HG03354 (cell line): Measurements from ENCODE around the gene SRPX2.

Source experiments
- ATAC-seq: cut with Tn5 transposase; IDR thresholded peaks from one replicate; pipeline ENCODE4 v1.9.1; 2021; ENCODE audit warnings: mild to moderate bottlenecking; ENCODE audit not compliant: unreplicated experiment, poor library complexity, severe bottlenecking

SRPX2 gene

GRCh38 chrX:100648458-100649417 is 4.7 kb downstream of the SRPX2 start:
- no peak for ATAC-seq

GRCh38 chrX:100649550-100650356 is 5.8 kb downstream of the SRPX2 start:
- no peak for ATAC-seq

DNA sequence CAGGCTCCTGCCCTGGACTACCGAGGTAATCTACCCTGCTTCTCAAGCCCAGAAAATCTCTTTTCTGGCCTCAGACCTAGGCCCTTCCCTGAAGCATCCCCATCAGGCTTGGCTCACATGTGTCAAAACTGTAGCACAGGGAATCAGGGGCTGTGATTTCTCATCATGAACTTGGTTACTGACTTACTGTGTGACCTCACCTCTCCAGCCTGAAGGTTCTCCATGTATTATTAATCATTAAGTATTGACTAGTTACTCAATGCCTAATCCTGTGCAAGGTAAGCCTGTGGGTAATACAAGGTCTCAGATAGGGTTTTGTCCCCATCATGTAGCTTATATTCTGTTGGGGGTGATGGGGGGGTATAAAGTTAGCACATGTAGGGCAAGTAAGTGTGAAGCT is 6.8 kb downstream of the SRPX2 start:
- peak; percentile 49 for ATAC-seq

GRCh38 chrX:100652266-100652665 is 8.3 kb downstream of the SRPX2 start:
- no peak for ATAC-seq

DNA sequence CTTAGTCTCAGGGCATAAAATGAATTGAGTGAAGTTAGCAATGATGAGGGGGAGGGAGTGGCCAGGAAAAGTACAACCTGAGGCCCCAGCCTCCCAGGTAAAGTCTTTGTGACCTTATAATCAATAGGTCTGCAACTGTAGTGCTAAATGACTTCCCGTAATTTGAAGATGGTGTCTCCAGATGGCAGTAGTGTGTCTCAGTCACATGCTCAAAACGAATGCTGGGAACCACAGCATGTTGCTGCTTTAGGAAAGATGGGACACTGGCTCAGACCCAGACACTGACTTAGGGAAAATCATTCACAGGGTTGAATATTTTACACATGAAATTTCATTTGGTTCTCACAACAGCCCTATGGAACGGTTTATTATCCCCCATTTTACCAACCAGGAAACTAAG is 10.3 kb downstream of the SRPX2 start:
- no peak for ATAC-seq

GRCh38 chrX:100658941-100659381 is 15.0 kb downstream of the SRPX2 start:
- ATAC-seq = no peak

DNA sequence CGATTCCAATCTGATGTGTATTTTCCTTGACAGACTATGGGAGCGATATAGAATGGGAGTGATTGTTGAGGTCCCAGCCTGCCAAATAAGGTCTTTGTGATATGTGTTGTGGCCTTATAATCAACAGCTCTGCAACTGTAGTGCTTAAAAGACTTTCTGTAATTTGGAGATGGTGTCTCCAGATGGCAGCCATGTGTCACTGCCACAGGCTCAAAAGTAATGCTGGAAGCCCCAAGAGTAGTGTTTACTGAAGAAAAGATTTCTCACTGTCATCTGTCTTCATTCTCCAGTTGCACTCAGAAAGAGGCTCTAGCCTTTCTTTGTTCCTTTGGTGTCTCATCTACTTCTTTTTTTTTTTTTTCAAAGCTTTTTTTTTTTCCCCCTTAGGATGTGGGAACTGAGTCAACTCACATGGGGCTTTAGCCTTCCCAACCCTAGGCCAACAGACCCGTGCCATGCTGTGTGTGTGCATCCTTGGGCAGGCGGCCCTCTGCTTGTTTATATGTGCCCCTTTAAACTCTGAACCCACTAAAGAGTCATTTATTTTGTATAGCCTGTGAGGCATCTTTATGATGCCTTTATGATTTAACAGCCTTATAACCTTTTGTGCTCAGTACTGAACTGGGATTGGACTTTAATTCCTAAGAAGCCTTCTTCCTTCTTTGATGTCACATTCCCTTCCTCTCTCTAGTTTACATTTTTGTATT is 15.6 kb downstream of the SRPX2 start:
- no peak for ATAC-seq

DNA sequence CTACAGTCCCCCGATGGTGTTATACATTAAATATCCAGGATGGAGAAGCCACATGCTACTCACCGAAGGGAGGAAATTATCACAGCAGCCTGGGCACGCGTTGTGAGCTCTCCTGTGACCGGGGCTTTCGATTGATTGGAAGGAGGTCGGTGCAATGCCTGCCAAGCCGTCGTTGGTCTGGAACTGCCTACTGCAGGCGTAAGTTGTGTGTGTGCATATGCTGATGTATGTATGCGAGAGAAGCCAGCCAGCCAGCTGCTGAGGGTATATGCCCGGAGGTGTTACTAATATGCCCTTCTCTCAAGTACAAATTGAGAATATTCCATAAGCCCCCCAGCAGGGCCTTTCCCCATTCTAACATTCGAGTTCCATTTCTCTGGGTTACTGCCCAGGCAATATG is 18.2 kb downstream of the SRPX2 start:
- no peak for ATAC-seq

GRCh38 chrX:100662796-100663195 is 18.8 kb downstream of the SRPX2 start:
- ATAC-seq = no peak

- no peak for ATAC-seq
Observed at GRCh38 chrX:100663642-100664041, 19.6 kb downstream of the SRPX2 start.

- ATAC-seq = no peak
Observed at GRCh38 chrX:100672966-100673365, 29.0 kb downstream of the SRPX2 start.

DNA sequence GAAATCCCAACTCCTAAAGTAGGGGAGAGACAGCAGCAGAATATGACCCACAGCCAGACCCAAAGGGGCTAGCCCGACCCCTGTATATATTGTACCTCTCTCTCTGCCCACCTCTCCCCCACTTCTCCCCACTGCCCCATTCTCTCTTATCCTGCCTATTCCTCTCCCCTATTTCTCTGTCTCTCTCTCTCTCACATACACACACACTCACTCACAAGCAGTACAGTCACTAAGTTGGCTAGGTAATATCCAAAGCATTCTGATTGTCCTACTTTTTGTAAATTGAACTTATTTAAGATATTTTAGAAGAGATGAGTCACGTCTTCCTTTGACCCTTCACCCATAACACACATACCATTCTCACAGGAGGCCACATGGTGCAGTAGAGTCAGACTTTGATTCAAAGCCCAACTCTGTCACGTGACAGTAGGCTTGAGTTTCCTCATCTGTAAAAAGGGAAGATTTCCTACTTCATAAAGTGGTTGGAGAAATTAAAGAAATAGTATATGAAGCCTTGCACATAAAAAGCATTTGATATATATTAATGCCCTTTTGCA is 29.5 kb downstream of the SRPX2 start:
- ATAC-seq = no peak

DNA sequence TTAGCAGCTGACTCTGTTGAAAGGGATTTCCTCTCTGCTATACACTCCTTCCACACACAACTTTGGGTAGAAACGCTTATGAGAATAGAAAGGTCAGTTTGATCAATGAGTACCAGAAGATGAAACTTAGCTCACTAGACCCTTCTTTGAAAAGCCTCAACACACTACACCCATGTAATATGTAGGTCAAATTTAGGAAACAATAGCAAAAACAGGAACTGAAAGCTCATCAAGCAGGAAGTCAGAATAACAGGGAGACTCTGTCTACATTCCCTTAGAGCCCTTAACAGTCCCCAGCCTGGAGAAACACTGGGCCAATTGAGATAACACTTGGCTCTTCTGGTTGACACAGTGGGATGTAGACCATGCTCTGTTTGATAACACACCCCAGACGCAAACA is 30.7 kb downstream of the SRPX2 start:
- peak; percentile 78 for ATAC-seq

DNA sequence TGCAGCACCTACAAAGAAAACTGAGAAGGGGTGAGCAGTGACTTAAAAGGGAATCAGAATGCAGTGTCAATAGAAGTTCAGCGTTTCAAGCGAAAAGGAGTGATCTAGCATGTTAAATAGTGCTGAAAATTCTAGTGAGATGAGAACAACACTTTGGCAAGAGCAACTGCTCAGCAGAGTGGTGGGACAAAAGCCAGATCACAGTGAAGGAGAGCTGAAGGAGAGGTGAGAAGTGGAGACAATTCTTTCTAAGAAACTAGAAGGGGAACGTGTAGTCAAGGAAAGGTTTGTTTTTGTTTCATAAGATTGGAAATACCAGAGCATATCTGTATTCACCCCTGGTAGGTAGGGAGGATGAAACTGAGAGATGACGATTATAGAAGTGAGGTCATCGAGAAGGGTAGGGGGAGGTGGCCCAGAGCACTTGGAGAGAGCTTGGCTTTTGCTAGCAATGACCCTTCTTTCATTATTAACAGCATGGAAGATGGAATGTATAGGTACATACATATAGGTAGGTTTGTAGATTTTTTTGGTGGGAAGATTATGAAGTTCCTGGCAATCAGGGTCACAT is 33.7 kb downstream of the SRPX2 start:
- no peak for ATAC-seq

GRCh38 chrX:100680756-100681155 is 36.8 kb downstream of the SRPX2 start:
- no peak for ATAC-seq

DNA sequence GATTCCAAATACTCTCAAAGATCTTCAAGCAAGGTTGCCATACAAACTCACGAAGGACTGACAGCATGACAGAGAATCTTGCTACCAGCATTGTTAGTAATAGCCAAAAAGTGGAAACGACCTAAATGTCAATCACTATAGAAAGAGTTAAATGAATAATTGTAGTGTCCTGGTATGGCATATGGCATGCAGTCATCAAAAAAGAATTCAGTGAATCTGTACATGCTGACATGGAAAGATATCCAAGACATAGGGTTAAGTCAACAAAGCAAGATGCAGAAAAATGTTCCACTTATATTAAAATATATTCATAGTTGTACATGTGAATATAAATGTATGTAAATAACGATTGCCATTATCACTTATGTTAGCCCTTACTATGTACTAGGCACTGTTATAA is 37.6 kb downstream of the SRPX2 start:
- no peak for ATAC-seq

DNA sequence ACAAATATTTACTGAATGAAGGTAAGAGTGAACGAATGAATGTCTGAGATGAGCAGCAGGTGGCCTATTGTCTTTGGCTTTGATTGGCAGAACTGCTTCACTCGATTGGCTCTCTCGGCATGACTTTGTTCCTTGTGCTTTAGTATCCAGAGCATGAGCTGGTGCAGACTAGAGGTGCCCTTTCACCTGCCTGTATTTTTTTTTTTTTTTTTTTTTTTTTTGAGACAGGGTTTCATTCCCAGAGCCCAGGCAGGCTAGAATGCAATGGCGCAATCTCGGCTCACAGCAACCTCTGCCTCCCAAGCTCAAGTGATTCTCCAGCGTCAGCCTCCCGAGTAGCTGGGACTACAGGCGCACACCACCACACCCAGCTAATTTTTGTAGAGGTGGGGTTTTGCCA is 38.9 kb downstream of the SRPX2 start:
- ATAC-seq = no peak

DNA sequence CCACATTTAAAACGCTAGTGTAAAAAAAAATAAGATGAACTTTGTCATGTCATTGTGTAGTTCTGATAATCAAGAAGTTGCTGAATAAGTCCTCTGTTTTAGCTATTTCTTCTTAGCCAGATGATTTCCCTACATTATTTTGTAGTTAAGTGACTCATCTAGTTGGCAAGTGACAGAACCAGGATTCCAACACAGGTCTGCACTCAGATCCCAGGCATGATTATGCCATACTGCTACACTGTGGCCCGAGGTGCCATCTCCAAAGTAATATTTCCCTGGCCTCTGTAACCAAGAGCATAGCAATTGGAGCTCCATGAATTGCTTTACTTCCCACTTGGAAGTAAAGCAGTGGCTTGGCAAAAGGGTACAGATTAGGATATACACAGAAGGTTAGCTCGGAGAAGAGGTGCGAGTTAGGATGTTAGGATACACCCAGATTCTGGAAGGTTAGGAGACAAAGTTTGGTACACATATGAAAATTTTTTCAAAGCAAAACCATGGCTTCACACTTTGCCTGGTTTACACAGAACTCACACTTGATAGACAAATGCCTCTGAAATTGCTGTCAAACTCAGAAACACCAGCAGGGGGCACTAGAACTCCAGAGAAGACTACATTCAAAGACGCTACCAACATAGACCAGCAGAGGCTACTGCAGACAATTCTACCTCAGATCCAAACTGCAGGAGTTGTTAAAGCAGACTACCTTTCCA is 41.4 kb downstream of the SRPX2 start:
- peak; percentile 87 for ATAC-seq

DNA sequence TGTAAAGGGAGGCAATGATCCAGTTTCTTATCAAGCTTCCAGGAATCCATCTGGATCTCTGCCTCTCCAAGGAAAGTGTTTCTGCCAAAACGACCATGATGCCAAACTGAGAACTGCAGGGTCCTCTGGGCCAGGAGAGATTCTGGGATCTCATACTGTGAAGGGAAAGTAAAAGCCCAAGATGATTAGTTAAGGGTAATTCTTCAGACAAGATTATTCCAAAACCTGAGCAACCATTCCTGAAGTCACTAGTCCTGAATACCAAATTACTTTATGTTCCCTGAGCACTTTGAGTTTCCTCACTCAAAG is 42.0 kb downstream of the SRPX2 start:
- ATAC-seq = peak; percentile 21
